HG02610 (cell line): ENCODE results near the gene DSEL.
A peak's percentile ranks its signal among the peaks of the same experiment; 100 is the strongest.

Experiments
- ATAC-seq: cut with Tn5 transposase; IDR thresholded peaks from one replicate; pipeline ENCODE4 v1.9.1; 2021; ENCODE audit warnings: mild to moderate bottlenecking, moderate library complexity; ENCODE audit not compliant: unreplicated experiment

Gene DSEL

DNA sequence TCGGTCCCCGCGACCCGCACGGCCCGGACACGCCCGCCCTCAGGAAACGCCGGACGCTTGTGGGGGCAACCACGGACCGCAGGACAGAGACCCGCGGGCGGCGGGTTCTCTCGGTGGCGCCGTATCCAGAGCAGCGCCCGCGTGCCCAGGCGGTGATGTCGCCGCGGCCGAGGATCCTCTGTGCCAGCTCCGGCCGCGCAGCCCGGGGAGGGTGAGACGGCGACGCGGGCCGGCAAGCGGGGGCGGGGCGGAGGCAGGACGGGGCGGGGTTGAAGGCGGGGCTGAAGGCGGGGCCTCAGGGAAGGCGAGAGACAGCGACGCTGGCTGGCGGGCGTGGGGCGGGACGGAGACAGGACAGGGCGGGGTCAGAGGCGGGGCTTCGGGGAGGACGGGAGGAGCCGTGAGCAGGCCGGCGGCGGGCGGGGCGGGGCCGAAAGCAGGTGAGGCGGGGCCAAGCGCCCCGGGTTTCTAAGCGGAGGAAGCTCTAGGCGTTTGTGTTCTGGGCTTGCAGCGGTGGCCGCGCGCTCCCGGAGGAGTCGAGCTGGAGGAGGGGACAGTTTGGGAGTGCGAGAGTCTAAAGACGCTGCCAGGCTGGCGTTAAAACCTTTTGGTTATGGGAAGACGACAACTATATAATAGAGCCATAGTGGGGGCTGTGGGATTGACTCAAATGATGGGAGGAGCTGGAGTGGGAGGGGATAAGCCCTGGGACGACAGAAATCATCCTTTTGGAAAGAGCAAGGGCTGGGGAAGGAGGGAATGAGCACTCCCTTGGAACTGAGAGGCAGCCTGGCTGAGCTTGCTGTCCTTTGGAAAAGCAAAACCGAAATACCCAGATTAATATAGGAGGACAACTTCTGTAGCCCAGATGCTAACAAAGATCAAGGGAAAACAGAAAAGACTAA, at the start of gene DSEL:
Gene DSEL (minus strand): TSS at position 182 of the 905 bp plus-strand sequence. CDS start 2,112 bp downstream, outside the sequence.
- ATAC-seq: peak; percentile 99

GRCh38 chr18:67553437-67553836, 36.9 kb upstream of the DSEL start:
- no peak for ATAC-seq

DNA sequence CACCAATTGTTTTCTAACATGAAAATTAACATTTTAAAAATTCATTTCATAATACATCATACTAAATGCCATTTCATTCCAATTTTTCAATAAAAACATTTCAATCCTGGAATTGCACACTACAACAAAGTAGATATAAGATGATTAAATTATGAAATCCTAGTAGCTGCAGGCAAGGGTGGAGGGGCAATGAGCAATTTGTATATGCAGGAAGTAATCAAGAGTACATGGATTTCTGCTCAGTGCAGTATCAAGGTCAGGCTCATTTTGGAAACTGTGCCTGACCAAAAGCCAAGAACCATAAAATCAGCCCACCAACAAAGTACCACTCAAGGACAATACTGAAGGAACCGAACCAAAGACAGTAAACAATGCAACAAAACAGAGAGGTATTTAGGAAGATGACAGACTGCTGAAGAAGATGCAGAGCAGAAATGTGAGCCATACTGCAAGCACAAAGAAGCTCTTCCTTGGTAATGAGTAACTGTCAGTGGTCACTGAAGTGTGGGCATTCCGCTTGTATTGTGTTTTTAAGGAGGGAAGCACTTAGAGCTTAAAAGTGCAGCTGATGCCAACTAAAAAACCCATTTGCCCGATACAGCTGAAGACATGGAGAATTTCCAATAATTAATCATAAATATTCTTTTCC, 34.5 kb upstream of the DSEL start:
- no peak for ATAC-seq

DNA sequence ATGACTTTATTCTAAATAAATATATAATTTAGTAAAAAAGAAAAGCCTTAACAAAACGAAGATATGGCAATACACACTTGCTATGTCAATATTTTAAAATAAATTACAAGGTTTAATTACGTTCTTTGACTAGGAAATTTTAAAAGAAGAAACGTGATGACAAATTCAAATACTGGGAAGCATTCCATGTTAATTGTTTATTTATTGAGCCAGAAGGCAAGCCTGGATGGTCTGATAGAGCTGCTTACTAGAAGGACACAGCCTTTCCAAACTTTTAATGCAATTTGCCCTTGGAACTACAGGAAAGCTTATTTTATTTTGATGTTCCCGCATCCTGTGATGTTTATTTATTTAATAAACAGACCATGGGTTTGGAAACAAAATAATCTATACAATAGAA, 33.4 kb upstream of the DSEL start:
- no peak for ATAC-seq

GRCh38 chr18:67545681-67546080, 29.2 kb upstream of the DSEL start:
- ATAC-seq: no peak

- ATAC-seq: no peak
These were observed 24.0 kb upstream of the DSEL start for GRCh38 chr18:67540559-67540958.

DNA sequence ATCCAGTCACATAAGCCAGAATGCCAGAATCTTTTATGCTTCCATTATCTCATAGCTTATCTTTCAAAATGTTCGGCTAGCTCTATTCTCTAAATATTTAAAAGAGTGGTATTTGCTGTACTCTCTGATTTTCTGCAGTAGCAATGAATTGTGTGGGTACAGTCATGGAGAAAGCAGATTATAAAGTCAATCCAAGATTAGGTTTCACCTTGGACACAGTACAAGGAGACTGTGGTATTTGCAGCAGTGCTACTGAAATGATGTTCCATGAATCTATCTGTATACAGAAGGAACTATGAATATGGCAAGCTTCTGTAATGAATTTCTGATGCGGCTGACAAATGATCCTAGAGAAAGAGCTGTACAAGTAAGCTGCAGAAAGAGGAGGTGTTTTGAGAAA, 15.4 kb upstream of the DSEL start:
- ATAC-seq: no peak

DNA sequence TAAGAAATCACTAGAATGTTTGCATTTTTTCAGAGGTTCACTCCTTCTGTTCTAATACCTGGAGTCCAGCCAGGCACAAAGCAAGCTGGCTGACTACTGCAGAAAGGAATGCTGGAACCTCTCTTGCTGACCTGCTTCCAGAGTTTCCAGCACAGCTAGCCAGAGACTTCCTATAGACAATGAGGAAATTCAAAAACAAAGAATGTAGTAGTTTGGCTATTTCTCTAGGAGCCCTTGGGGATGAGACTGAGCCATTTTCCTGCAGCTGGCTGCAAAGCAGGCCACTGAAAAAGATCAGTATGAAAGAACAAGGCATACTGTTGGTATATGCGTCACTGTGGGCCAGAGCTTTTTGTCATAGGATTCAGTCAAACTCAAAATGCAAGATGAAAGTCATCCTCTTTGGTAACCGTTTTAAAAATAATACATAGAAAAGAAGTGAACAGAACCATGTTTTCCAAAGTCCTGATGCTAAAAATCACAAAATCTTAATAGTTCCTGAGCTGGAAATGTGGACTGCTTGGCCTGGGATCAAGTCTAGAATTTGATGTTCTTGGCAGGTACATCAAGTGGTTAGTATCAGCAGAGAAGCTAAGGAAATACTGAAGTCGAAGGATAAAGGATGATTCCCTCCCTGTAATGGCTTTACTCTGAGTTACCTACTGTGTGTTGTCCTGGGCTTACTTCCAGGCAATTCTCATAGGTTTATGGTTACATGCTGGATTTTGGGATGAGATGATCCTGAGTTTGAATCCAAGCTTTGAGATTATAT, 9.0 kb upstream of the DSEL start:
- no peak for ATAC-seq

DNA sequence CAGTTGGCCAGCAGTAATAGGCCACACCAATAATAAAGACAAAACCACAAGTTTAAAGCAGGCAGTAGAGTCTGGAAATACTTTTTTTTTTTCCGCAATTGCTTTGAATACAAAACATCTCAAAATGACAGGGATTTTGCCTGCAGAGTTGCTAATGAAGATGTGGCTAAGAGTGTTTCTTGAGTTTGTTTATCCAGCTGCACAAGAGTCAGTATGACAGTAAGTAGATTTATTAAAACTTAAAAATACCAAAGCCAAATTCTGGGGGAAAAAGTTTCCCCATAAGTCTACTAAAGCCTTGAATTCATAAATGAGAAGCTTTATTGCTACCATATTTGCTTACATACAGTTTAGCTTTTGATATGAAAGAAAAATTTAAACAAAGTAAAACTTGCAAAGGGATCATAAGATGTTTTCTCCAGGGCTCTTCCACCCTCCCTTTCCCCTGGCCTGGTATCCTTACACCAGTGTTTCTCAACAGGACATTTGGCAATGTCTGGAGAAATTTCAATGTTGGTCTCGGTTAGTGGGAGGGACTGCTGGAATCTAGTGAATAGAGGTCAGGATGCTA, 3.9 kb upstream of the DSEL start:
- ATAC-seq: no peak

- ATAC-seq: no peak
These were observed 3.1 kb upstream of the DSEL start for GRCh38 chr18:67519592-67519991.

DNA sequence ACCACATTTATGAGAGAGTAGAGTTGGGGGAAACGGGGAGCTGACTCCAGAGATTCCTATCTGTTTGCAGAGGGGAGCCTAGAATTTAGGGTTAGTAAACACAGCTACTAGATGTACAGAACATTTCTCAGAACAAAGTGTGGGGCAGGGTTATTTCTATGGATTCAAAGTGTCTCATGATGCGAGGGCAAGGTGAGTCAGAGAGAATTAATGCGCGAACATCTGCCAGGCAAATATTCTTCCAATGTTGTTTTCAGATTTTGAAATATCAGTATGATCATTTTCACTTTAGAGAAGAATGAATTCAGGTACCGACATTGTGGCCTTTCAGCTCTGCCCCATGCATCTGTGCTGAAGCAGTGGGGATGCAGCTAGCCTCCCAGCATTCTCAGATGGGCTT, 2.0 kb upstream of the DSEL start:
- ATAC-seq: no peak

GRCh38 chr18:67517444-67517765, 885 bp upstream of the DSEL start:
- ATAC-seq: no peak

DNA sequence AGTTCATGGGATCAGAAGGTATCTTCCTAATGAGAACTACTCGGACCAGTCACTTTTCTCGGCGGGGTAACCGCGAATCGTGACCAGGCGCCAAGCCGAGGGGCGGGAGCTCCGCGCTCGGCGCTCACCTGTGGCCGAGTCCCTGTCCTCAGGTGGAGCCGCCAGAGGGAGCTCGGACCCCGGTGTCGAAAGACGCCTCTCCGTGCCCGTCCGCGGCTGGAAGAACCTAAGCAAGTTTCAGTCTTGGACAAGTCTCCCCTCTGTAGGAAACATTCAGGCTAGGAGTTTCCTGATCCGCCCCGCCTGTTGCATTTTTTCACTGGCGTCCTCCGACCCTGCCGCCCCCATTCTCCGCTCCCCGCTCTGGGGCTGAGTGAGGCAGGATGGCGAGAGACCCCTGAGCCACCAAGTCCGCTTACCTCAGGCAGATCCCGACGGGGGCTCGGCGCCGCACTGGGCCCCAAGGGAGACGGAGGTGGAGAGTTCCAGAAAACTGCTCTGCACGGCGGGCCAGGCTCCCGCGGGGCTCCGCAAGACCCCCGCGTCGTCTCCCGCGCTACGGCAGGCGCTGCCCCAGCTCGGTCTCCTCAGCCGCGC, 480 bp downstream of the DSEL start:
- ATAC-seq: peak; percentile 23

GRCh38 chr18:67514901-67515540, 1.5 kb downstream of the DSEL start:
- no peak for ATAC-seq

DNA sequence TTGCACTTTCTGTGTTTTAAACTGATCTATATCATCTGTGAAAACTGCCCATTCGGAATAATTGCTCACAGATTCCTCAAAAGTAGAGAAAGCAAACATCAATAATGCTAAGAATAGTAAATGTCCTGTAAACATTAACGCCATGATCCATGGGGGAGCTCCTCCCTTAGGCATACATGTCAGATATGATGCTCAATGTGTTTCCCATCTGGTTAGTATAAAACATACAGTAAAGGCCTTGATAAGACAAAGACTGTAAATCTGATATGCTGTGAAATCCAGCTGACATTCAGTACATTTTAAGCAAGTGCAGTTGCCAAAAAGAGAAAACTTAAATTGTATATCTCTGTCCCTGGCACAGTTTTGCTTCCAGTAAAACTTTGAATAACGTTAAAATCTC, 2.1 kb downstream of the DSEL start:
- ATAC-seq: no peak

- ATAC-seq: no peak
These were observed 3.2 kb downstream of the DSEL start for GRCh38 chr18:67513280-67513679.

DNA sequence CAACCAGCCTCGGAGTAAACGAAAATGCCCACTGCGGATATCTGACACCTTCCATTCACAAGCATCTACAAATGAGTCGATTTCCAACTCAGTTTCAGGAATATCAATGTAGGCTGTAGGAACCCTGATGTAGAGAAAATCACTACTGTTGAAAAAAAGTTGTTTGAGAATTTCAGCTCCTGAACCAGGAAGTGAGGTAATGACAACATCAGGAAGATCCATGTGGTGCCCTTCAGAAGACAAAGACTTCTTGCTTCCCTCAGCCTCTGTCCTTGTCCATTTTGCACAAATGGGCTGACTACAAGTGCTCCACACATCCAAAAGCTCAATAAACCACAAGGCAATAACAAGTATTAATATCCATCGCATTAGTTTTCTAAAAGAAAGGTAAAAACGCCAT, 4.7 kb downstream of the DSEL start:
- ATAC-seq: no peak

DNA sequence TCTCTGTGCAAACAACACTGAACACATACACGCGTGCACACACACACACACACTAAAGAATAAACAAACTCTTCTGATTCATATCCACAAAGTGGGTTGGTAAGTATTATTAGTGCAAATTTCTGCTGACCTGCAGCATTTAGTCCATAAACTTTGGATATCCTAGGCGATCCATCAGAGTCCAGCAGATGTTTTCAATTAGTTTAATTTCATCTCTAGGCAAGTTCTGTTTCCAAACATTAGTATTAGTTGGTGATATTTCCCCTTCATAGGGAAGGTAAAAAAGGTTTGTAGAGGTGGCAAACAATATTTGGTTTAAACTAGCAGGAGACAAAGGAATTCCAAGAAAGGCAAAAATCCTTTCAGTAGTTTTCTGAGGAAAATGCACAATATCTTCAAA, 5.7 kb downstream of the DSEL start:
- no peak for ATAC-seq

GRCh38 chr18:67509741-67510391, 6.7 kb downstream of the DSEL start:
- no peak for ATAC-seq

DNA sequence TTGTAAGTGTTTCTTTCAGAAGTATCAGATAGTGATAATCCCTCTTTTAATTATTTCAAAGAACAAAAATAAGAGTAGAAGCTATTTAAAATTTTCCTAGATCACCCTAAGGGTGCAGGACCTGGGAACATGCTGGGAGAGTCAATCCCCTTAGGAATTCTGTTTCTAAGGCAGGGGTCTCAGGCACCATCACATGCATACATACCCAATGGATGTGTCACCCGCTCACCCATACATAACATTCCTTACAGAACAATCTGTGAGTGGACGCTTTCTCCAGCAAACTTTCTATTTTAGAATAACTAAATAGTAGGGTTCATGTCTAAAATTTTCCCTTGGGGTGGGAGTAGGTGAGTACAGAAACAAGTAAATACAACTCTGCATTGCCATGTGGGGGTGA, 8.4 kb downstream of the DSEL start:
- no peak for ATAC-seq
